PC-3 (cell line): ENCODE results near the gene IGFBP4.

Source experiments
- CTCF ChIP-seq: fragments of 300-600 bp; sonication (generic); conservative IDR thresholded peaks from 2 replicates; pipeline ENCODE4 v1.5.1; 2017; ENCODE audit warnings: antibody characterized with exemption, low read depth, mild to moderate bottlenecking, low read length
- EZH2 ChIP-seq: fragments of 300-600 bp; sonication (generic); IDR thresholded peaks from one replicate; pipeline ENCODE4 v1.6.1; 2017; ENCODE audit warnings: antibody characterized with exemption, mild to moderate bottlenecking, low read length; ENCODE audit not compliant: unreplicated experiment
- EZH2phosphoT487 ChIP-seq: fragments of 300-600 bp; sonication (generic); IDR thresholded peaks from 2 replicates; pipeline ENCODE4 v1.6.1; 2018; ENCODE audit warnings: mild to moderate bottlenecking, antibody characterized with exemption, low read length, borderline replicate concordance

DNA sequence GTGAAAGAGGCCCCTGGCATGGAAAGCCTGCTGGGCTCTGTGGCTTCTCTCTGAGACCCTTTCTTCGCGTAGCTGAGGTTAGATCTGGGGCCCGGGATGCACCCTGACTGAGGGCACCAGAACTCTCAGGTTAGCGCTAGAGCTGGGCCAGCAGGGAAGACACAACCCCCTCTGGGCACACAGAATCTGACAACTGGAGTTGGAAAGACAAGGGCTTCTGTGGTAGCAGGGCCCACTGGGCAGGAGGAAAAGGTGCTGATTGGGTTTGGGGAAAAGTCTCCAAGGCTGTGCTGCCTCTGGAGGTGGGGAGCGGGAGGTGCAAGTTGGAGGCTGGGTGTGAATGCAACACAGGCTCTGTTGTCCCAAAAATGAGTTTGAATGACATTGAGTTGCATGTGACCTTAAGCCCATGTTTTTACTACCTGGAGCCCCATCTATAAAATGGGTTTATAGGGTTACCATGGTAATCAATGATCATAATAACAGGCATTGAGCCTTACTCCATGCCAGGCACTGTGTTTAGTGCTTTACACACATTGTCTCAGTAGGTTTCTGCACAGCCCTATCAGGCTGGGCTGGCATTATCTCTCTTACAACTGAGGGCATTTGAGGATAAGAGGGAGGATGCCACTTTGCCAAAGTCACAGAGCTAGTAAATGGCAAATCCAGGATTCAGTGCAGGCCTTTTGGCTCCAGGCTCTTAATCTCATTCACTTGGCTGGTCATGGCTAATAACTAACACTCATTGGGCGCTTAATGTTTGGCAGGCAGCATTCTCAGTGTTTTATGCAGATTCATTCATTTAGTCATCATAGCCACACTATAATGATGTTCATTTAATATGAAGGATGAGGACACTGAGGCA, 9.5 kb upstream of the IGFBP4 start:
- TF ChIP-seq CTCF = peak; percentile 56; the same call in 1 of the 2 replicates
- TF ChIP-seq EZH2 = no peak
- TF ChIP-seq EZH2phosphoT487 = no peak
